Gastrocnemius medialis (tissue), 4 donors: ENCODE measurements around the gene SAE1.
A peak's percentile ranks its signal among the peaks of the same experiment; 100 is the strongest.

Experiments used
- POLR2A ChIP-seq, 2 donors: fragments of 450-650 bp; IDR thresholded peaks; one replicate each; pipeline ENCODE4 v1.6.1; 2017; ENCODE audit warnings: antibody characterized with exemption in 2 of 2, mild to moderate bottlenecking in 2 of 2, moderate library complexity in 2 of 2
- TF ChIP-seq, protein P1 (sequence below), 5 experiments: fragments of 450-650 bp in 3 of 5; fragments of 200-600 bp in 2 of 5; sonication (generic) in 2 of 5; IDR thresholded peaks in 4 of 5; conservative IDR thresholded peaks in 1 of 5; 1 replicate in 4 of 5; 2 replicates in 1 of 5; pipeline ENCODE4 v1.5.1; 2016 to 2019; ENCODE audit warnings: antibody characterized with exemption in 5 of 5, mild to moderate bottlenecking in 3 of 5, moderate library complexity in 3 of 5

DNA sequence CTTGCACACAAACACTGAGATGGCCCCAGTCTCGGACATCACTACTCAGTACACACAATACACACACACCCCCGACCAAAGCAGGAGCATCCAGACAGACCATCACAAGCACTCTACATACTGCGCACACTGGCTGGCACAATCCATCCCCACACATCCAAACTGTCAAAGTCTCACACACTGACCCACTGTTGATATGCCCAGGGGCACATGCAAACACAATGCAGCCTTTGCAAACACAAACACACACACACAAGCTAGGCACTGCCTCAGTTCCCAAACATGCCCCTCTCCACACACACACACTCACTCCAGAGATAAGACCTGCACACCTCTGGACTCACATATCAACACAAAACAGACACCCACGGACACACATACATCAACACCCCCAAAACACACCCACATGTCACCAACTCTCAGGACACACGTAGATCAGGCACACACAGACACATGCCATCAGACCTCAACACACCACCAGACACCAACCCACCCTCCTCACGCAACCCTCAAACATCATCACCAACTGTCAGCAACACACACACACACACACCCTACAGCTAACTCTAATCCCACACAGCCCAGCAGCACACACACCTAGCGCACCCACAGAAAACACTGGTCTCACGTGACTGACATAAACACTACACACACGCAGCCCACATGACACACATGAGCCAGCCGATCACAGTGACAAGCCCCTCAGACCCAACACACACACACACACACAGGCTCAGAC, 98.5 kb downstream of the SAE1 start:
- TF ChIP-seq, protein P1, sequence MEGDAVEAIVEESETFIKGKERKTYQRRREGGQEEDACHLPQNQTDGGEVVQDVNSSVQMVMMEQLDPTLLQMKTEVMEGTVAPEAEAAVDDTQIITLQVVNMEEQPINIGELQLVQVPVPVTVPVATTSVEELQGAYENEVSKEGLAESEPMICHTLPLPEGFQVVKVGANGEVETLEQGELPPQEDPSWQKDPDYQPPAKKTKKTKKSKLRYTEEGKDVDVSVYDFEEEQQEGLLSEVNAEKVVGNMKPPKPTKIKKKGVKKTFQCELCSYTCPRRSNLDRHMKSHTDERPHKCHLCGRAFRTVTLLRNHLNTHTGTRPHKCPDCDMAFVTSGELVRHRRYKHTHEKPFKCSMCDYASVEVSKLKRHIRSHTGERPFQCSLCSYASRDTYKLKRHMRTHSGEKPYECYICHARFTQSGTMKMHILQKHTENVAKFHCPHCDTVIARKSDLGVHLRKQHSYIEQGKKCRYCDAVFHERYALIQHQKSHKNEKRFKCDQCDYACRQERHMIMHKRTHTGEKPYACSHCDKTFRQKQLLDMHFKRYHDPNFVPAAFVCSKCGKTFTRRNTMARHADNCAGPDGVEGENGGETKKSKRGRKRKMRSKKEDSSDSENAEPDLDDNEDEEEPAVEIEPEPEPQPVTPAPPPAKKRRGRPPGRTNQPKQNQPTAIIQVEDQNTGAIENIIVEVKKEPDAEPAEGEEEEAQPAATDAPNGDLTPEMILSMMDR (IDR thresholded peaks at IDR 0.05 in 4 of 5, conservative IDR thresholded peaks at IDR 0.05 in 1 of 5): no peak
- TF ChIP-seq POLR2A (IDR thresholded peaks at IDR 0.05): peak; percentile 37 to 73
